HepG2 (cell line): Measurements from ENCODE around the gene CACNB4. TPM values are rescaled to one million over a fixed set of nuclear protein-coding genes. Genes with fewer than 3 reads are reported as not detected.

Experiments
- ATAC-seq: fragments of 200-7000 bp; cut with Tn5 transposase; 3 replicates; pipeline ENCODE4 v1.9.1; 2020; ENCODE audit warnings: mild to moderate bottlenecking, moderate library complexity
- BruUV-seq: library from RNA; stranded (reverse); fragments of 400-500 nt; replicated peaks from 2 replicates; lab custom pipeline; 2021; lab: Mats Ljungman, UMichigan
- CTCF ChIA-PET: fragments of 300-600 bp; formaldehyde crosslinking; extraction: SDS; loops from one replicate; lab custom pipeline; 2021; ENCODE audit warnings: low total read pairs, inconsistent platforms, low intra/inter-chr PET ratio; lab: Yijun Ruan, JAX
- POLR2A ChIA-PET: fragments of 350-600 bp; sonication (Branson Sonifier 250); formaldehyde crosslinking; loops from one replicate; lab custom pipeline; 2020; ENCODE audit warnings: antibody characterized with exemption, inconsistent platforms; lab: Yijun Ruan, JAX
- DNase-seq: peaks from one replicate; pipeline ENCODE4 v3.0.0-alpha.2; 2015; ENCODE audit warnings: low spot score
- FAIRE-seq: peaks from 3 replicates; lab custom pipeline; 2011; peaks lifted over from hg19 to GRCh38; lab: Jason Lieb, UNC
- H2AFZ ChIP-seq: one replicate; pipeline ENCODE4 v1.6.1; 2011; ENCODE audit warnings: low read length, inconsistent platforms
- H3K27ac ChIP-seq: fragments of 300-600 bp; 3 replicates; pipeline ENCODE4 v1.8.0; 2011; ENCODE audit warnings: mixed run types, mild to moderate bottlenecking, mixed read lengths, low read length, inconsistent platforms; ENCODE audit not compliant: insufficient read depth; ENCODE audit errors: extremely low read length
- H3K27me3 ChIP-seq, 2 experiments: fragments of 200-600 bp in 1 of 2; 2 replicates in 1 of 2; 3 replicates in 1 of 2; pipeline versions ENCODE4 v1.6.0 to v1.8.0; 2011; ENCODE audit warnings: low read length in 2 of 2, mild to moderate bottlenecking in 2 of 2, moderate library complexity in 2 of 2, inconsistent platforms in 1 of 2; ENCODE audit not compliant: insufficient read depth in 2 of 2, control insufficient read depth in 1 of 2
- H3K36me3 ChIP-seq, 2 experiments: fragments of 200-600 bp in 1 of 2; replicated peaks in 1 of 2; 2 replicates in 1 of 2; 3 replicates in 1 of 2; pipeline versions ENCODE4 v1.5.1 to v1.8.0; 2011; ENCODE audit warnings: low read length in 2 of 2, inconsistent platforms in 1 of 2; ENCODE audit not compliant: insufficient read depth in 2 of 2, control insufficient read depth in 1 of 2
- H3K4me1 ChIP-seq: 2 replicates; pipeline ENCODE4 v1.5.1; 2012; ENCODE audit warnings: low read length, inconsistent platforms; ENCODE audit not compliant: insufficient read depth
- H3K4me2 ChIP-seq: 2 replicates; pipeline ENCODE4 v1.6.0; 2011; ENCODE audit warnings: low read depth, low read length, inconsistent platforms
- H3K4me3 ChIP-seq, 3 experiments: fragments of 200-600 bp in 1 of 3; sonication (generic), shearing (Covaris generic) in 1 of 3; replicated peaks in 1 of 3; 2 replicates each; pipeline ENCODE4 v1.5.1; 2011 to 2016; ENCODE audit warnings: low read length in 3 of 3, inconsistent platforms in 2 of 3, low read depth in 2 of 3, mild to moderate bottlenecking in 2 of 3, control low read depth in 1 of 3, mixed read lengths in 1 of 3; ENCODE audit not compliant: insufficient read depth in 1 of 3
- H3K79me2 ChIP-seq: one replicate; pipeline ENCODE4 v1.6.1; 2011; ENCODE audit warnings: low read length, inconsistent platforms; ENCODE audit not compliant: insufficient read depth
- H3K9ac ChIP-seq: 2 replicates; pipeline ENCODE4 v1.6.0; 2011; ENCODE audit warnings: mild to moderate bottlenecking, low read depth, low read length, inconsistent platforms; ENCODE audit not compliant: insufficient read depth
- H3K9me3 ChIP-seq: 2 replicates; pipeline ENCODE4 v1.5.1; 2012; ENCODE audit warnings: mild to moderate bottlenecking, low read length
- H4K20me1 ChIP-seq: 2 replicates; pipeline ENCODE4 v1.6.0; 2011; ENCODE audit warnings: inconsistent platforms, mild to moderate bottlenecking, low read length, moderate library complexity; ENCODE audit not compliant: insufficient read depth
- MAF1 ChIP-seq: sonication (generic); formaldehyde crosslinking; IDR thresholded peaks from 2 replicates; pipeline ENCODE4 v1.5.0; 2020; ENCODE audit warnings: missing genetic modification reagents, borderline replicate concordance
- U2AF1 ChIP-seq: fragments of 200-400 bp; formaldehyde crosslinking; optimal IDR thresholded peaks from 2 replicates; pipeline ENCODE3; 2017; ENCODE audit warnings: mild to moderate bottlenecking, low read depth, low read length
- ZNF12 ChIP-seq: sonication (generic); formaldehyde crosslinking; IDR thresholded peaks from 2 replicates; pipeline ENCODE4 v1.5.0; 2020; ENCODE audit warnings: missing genetic modification reagents
- ZNF337 ChIP-seq: sonication (generic); formaldehyde crosslinking; IDR thresholded peaks from 2 replicates; pipeline ENCODE4 v1.5.1; 2020; ENCODE audit warnings: missing genetic modification reagents, low read depth, mild to moderate bottlenecking, borderline replicate concordance
- whole genome bisulfite sequencing: methylation state at CpG from one replicate; pipeline ENCODE4 v1.1.6; 2017; ENCODE audit warnings: low lambda C conversion rate; 5-methylcytosine and 5-hydroxymethylcytosine counted together
- in situ Hi-C: cut with HindIII; loops from 2 replicates; pipeline ENCODE4 v1.10.0; 2017; ENCODE audit warnings: low pct_unique_long_range_greater_than_20kb; ENCODE audit not compliant: extremely low pct_ligation_motif_present
- intact Hi-C: fragments of 100-400 bp; cut with micrococcal nuclease; formaldehyde crosslinking; loops from one replicate; pipeline ENCODE4 v1.10.0; 2022; ENCODE audit not compliant: unreplicated experiment
- polyA plus RNA-seq, 8 experiments: library from polyadenylated mRNA; depleted of rRNA in 3 of 8; stranded (reverse) in 7 of 8; unstranded in 1 of 8; fragments of >200 nt; fragmentation: Illumina TruSeq in 4 of 8; extraction: Trizol in 4 of 8; gene quantifications; 2 replicates each; pipeline versions ENCODE4 v1.2.1 to v1.2.3, GENCODE V29; 2011 to 2016; ENCODE audit warnings: low read depth in 4 of 8, missing spikeins in 1 of 8, mixed read lengths in 1 of 8; ENCODE audit not compliant: insufficient read depth in 1 of 8
- total RNA-seq, 5 experiments: library from RNA; depleted of rRNA; stranded (reverse); fragments of >200 nt; fragmentation: Illumina TruSeq; extraction: Trizol; gene quantifications; 2 replicates each; pipeline ENCODE4 v1.2.3, GENCODE V29; 2016; ENCODE audit warnings: low read depth in 1 of 5
- TF ChIP-seq, protein P1 (sequence below): sonication (generic); formaldehyde crosslinking; IDR thresholded peaks from 2 replicates; pipeline ENCODE4 v1.4.0; 2020; ENCODE audit warnings: missing genetic modification reagents, mild to moderate bottlenecking, borderline replicate concordance
- TF ChIP-seq, protein P2 (sequence below): sonication (generic); formaldehyde crosslinking; IDR thresholded peaks from 2 replicates; pipeline ENCODE4 v1.4.0; 2020; ENCODE audit warnings: missing genetic modification reagents

Gene CACNB4
- total and polyA plus RNA-seq, 2 of the 13 experiments (the other 11 are each of a cell fraction or from before 2014, with no cell fraction given) = 5.1 to 14.3 TPM

DNA sequence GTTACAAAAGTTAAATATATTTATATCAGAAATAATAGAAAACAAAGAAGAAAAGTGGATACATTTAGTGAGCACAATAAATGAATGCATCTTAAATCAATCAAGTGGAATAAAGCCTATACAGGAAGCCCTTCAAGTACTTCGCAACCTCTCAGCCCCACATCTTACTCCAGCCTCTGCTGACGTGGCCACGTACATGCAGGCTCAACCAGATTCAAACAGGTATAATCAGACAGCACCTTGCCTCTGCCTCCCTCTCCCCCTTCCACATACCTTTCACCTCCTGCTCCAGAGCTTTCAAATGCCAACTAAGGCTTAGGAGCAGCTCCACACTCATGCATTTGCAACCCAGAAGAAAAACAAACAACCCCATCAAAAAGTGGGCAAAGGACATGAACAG is 32.9 kb downstream of the CACNB4 start:
- Histone ChIP-seq H3K79me2 (no peaks in the 10 kb centered on the region), H3K9ac (no peak overlapping the region), H3K9me3 (no peaks in the 10 kb centered on the region), H2AFZ (no peak overlapping the region), H3K4me2 (no peak overlapping the region), H3K27me3 (peaks cover 4 to 18% of the 10 kb centered on the region in 2 experiments; a peak in 3 of 5 replicates), H3K4me3 (no peak overlapping the region), H3K4me1 (no peaks in the 10 kb centered on the region), H3K27ac (no peak overlapping the region), H3K36me3 (no peaks in the 10 kb centered on the region), H4K20me1 (no peaks in the 10 kb centered on the region)
- ATAC-seq (no peak), DNase-seq (no peak), FAIRE-seq (no peak)
- 42% methylated on average over 3 of the region's 3 CpGs for WGBS
- CTCF ChIA-PET = no interaction called here
- TF ChIP-seq ZNF337 (CRISPR knock-in tag) (no peak), MAF1 (CRISPR knock-in tag) (no peak), U2AF1 (no peak), ZNF12 (CRISPR knock-in tag) (no peak)
- TF ChIP-seq, protein P1, sequence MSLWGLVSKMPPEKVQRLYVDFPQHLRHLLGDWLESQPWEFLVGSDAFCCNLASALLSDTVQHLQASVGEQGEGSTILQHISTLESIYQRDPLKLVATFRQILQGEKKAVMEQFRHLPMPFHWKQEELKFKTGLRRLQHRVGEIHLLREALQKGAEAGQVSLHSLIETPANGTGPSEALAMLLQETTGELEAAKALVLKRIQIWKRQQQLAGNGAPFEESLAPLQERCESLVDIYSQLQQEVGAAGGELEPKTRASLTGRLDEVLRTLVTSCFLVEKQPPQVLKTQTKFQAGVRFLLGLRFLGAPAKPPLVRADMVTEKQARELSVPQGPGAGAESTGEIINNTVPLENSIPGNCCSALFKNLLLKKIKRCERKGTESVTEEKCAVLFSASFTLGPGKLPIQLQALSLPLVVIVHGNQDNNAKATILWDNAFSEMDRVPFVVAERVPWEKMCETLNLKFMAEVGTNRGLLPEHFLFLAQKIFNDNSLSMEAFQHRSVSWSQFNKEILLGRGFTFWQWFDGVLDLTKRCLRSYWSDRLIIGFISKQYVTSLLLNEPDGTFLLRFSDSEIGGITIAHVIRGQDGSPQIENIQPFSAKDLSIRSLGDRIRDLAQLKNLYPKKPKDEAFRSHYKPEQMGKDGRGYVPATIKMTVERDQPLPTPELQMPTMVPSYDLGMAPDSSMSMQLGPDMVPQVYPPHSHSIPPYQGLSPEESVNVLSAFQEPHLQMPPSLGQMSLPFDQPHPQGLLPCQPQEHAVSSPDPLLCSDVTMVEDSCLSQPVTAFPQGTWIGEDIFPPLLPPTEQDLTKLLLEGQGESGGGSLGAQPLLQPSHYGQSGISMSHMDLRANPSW = no peak
- TF ChIP-seq, protein P2, sequence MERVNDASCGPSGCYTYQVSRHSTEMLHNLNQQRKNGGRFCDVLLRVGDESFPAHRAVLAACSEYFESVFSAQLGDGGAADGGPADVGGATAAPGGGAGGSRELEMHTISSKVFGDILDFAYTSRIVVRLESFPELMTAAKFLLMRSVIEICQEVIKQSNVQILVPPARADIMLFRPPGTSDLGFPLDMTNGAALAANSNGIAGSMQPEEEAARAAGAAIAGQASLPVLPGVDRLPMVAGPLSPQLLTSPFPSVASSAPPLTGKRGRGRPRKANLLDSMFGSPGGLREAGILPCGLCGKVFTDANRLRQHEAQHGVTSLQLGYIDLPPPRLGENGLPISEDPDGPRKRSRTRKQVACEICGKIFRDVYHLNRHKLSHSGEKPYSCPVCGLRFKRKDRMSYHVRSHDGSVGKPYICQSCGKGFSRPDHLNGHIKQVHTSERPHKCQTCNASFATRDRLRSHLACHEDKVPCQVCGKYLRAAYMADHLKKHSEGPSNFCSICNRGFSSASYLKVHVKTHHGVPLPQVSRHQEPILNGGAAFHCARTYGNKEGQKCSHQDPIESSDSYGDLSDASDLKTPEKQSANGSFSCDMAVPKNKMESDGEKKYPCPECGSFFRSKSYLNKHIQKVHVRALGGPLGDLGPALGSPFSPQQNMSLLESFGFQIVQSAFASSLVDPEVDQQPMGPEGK = no peak
- BruUV-seq = no TSS peak
- intact Hi-C loops = no loop called here
- POLR2A ChIA-PET = no interaction called here
- in situ Hi-C loops = no loop called here
